A204.1 (cell line): ENCODE measurements around the gene ALX3.

Experiments used
- FAIRE-seq: peaks from 2 replicates; lab custom pipeline; 2012; peaks lifted over from hg19 to GRCh38; lab: Jason Lieb, UNC

The ALX3 gene

GRCh38 chr1:110065841-110066240, 4.6 kb downstream of the ALX3 start:
- no peak for FAIRE-seq

GRCh38 chr1:110064576-110065337, 5.7 kb downstream of the ALX3 start:
- no peak for FAIRE-seq

- FAIRE-seq: no peak
Measured at GRCh38 chr1:110063781-110064180, 6.7 kb downstream of the ALX3 start.

- no peak for FAIRE-seq
Measured at GRCh38 chr1:110062612-110063011, 7.9 kb downstream of the ALX3 start.

- no peak for FAIRE-seq
Measured at GRCh38 chr1:110061341-110061740, 9.1 kb downstream of the ALX3 start.

GRCh38 chr1:110060662-110061060, 9.8 kb downstream of the ALX3 start:
- FAIRE-seq: no peak

- FAIRE-seq: no peak
Measured at GRCh38 chr1:110060034-110060661, 10.3 kb downstream of the ALX3 start.

GRCh38 chr1:110059133-110059863, 11.2 kb downstream of the ALX3 start:
- FAIRE-seq: no peak

DNA sequence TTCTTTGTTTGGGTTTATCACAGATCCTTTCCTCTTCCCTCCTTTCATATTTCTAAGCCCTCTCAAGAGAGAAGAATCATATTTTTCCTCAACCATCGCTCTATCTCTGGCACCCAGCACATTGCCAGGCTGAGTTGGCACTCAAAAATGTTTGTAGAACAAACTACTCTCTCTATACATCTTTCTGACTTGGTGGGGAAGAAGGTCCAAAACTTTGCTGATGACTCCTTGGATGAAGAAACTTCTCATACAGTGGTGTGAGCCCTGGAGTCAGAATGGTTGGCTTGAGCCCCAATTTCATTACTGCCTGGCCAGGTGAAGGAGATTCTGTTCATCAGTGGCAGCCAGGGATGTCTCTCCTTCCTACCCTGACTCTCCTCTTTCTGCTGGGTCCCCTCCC, 11.9 kb downstream of the ALX3 start:
- no peak for FAIRE-seq

GRCh38 chr1:110057963-110058518, 12.4 kb downstream of the ALX3 start:
- FAIRE-seq: no peak

- no peak for FAIRE-seq
Measured at GRCh38 chr1:110056776-110057175, 13.7 kb downstream of the ALX3 start.

DNA sequence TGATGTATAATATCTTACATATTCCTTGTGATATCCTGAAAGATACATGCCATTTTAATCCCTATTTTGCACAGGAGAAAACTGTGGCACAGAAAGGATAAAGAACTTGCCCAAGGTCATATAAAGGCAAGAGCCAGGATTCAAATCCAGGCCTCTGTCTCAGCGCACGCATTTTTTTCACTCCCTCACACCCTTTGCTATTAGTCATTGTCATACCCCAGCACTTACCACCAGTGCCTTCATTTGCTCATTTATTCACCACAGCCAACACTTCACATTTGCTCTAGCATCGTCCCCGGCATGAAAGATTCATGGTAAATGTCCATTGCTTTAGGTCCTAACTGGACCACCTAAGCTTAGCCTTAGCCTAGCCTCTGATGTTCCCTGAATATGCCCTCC, 14.2 kb downstream of the ALX3 start:
- FAIRE-seq: no peak

- no peak for FAIRE-seq
Measured at GRCh38 chr1:110055493-110056284, 14.8 kb downstream of the ALX3 start.

DNA sequence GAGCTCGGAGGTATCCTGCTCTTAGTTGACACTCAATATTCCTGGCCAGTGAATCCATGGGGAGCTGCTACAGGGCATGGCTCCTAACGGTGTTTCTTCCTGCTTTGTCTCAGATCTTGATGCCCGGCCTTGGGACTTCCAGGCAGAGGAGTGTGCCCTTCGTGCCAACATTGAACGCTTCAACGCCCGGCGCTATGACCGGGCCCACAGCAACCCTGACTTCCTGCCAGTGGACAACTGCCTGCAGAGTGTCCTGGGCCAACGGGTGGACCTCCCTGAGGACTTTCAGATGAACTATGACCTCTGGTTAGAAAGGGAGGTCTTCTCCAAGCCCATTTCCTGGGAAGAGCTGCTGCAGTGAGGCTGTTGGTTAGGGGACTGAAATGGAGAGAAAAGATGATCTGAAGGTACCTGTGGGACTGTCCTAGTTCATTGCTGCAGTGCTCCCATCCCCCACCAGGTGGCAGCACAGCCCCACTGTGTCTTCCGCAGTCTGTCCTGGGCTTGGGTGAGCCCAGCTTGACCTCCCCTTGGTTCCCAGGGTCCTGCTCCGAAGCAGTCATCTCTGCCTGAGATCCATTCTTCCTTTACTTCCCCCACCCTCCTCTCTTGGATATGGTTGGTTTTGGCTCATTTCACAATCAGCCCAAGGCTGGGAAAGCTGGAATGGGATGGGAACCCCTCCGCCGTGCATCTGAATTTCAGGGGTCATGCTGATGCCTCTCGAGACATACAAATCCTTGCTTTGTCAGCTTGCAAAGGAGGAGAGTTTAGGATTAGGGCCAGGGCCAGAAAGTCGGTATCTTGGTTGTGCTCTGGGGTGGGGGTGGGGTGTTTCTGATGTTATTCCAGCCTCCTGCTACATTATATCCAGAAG, 16.7 kb downstream of the ALX3 start:
- FAIRE-seq: no peak

DNA sequence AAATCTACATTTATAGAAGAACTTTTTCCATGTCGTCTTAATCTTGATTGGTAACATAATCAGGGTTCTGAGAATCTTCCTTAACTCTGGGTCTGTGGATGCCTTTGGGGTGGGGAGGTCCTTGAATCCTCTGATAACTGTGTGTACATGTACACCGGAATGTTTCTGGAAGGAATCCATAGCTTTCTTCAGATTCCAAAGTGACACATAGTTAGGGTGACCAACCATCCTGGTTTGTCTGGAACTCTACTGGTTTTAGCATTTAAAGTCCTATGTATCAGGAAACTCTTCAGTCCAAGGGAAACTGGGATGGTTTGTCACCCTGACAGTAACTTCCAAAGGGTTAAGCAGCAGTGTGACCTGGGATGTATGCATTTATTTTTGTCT, 19.2 kb downstream of the ALX3 start:
- FAIRE-seq: no peak

GRCh38 chr1:110050602-110051261, 19.7 kb downstream of the ALX3 start:
- FAIRE-seq: no peak

DNA sequence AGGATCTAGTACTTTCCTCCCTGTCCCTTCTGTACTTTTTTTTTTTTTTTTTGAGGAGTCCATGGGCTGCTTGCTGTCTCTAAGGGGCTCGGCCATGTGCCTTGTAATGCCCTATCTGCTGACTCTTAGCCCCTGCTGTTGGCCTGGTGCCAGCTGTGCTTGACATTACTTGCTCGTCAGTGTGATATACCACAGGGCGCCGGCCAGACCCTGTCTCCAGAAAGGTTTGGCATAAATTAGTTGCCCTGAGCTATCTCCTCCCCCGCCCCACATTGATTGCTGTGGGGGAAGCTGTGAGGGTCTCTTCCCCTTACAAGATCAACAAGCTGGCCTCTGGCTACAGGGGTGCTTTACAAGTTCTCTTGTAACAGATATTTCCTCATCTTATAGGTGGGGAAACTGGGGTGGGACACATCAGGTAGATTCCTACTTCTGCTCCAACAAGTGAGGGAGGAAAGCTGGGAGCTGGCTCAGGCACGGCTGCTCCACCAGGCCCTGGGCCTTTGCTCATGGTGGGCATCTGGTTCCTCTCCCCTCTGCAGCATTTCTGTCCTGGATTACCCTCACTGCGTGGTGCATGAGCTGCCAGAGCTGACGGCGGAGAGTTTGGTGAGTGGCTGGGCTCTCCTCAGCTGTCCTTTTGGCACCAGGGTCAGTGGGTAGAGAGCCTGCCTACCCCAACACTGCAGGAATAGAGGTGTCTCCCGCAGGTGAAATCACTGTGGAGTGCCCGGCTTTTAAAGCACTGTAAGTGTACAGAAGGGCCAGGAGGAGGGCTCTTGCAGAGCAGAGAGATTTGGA, 20.5 kb downstream of the ALX3 start:
- FAIRE-seq: no peak

DNA sequence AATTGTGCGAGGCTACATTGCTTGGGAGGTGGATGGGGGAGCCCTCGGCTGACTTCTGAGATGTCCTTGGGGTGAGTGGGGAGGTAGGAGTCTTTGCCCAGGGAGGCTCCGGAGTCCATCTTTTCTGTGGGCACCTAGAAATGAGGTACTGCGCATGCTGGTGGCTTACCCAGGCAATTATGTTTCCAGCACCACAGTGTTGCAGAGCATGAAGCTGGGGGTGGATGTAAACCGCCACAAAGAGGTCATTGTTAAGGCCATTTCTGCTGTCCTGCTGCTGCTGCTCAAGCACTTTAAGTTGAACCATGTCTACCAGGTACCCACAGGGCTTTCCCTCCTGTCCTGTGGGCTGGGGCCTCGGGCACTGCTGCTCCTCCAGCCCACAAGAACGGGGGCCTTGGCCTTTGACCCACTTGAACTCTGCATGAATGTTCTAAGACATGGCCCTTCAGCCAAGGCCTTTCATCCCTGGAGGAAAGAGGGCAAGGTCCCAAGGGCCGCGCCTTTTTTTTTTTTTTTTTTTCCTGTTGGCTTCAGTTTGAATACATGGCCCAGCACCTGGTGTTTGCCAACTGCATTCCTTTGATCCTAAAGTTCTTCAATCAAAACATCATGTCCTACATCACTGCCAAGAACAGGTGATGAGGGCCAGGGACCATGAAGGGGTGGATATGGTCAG, 21.4 kb downstream of the ALX3 start:
- FAIRE-seq: no peak

DNA sequence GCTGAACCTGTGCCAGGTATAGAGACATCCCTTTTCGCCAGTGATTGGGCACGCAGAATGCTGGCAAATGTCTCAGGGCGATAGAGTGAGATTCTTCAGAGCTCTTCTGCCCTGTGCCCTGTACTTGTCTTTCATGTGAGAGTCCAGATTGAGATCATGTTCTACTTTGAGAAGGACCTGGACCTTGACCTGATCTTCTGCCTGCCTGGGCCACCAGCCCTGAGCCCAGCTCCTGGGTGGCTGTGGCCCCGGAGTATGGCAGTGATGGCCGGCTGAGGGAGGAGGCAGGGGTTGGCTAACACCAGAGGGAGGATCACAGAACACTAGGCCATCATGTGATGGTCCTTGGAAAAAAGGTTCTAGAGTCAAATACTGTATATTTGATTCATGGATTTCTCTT, 22.2 kb downstream of the ALX3 start:
- no peak for FAIRE-seq
